Measurements from ENCODE around the gene CDK5RAP2.

Gene CDK5RAP2

DNA sequence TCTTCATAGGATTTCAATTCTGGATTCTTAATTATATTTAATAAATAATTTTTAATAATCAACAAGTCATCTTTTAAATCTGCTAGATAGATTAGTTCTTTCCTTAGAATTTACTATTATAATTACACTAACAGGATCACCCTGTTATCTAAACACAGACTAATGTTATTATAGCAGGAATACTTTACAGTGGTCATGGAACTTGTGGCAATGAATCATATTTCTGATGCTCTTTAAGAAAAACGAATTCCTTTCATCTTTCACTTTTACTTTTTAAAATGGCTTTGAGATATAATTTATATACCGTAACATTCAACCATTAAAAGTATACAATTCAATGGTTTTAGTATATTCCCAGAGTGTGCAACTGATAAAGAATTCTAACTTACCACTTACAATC, 29.7 kb upstream of the CDK5RAP2 start:
- no peak overlapping the region for H3K27ac ChIP-seq (replicated peaks)
- no peak overlapping the region for H3K4me3 ChIP-seq (replicated peaks; ENCODE audit: insufficient read depth, low read length)
- TF ChIP-seq, protein P1, sequence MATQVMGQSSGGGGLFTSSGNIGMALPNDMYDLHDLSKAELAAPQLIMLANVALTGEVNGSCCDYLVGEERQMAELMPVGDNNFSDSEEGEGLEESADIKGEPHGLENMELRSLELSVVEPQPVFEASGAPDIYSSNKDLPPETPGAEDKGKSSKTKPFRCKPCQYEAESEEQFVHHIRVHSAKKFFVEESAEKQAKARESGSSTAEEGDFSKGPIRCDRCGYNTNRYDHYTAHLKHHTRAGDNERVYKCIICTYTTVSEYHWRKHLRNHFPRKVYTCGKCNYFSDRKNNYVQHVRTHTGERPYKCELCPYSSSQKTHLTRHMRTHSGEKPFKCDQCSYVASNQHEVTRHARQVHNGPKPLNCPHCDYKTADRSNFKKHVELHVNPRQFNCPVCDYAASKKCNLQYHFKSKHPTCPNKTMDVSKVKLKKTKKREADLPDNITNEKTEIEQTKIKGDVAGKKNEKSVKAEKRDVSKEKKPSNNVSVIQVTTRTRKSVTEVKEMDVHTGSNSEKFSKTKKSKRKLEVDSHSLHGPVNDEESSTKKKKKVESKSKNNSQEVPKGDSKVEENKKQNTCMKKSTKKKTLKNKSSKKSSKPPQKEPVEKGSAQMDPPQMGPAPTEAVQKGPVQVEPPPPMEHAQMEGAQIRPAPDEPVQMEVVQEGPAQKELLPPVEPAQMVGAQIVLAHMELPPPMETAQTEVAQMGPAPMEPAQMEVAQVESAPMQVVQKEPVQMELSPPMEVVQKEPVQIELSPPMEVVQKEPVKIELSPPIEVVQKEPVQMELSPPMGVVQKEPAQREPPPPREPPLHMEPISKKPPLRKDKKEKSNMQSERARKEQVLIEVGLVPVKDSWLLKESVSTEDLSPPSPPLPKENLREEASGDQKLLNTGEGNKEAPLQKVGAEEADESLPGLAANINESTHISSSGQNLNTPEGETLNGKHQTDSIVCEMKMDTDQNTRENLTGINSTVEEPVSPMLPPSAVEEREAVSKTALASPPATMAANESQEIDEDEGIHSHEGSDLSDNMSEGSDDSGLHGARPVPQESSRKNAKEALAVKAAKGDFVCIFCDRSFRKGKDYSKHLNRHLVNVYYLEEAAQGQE (IDR thresholded peaks at IDR 0.05; ENCODE audit: insufficient replicate concordance, low read depth) = no peak
- TF ChIP-seq GABPA (IDR thresholded peaks at IDR 0.05; ENCODE audit: low read depth) = no peak
- TF ChIP-seq POLR2AphosphoS5 (IDR thresholded peaks at IDR 0.05; ENCODE audit: low read depth) = no peak
- TF ChIP-seq, protein P2, sequence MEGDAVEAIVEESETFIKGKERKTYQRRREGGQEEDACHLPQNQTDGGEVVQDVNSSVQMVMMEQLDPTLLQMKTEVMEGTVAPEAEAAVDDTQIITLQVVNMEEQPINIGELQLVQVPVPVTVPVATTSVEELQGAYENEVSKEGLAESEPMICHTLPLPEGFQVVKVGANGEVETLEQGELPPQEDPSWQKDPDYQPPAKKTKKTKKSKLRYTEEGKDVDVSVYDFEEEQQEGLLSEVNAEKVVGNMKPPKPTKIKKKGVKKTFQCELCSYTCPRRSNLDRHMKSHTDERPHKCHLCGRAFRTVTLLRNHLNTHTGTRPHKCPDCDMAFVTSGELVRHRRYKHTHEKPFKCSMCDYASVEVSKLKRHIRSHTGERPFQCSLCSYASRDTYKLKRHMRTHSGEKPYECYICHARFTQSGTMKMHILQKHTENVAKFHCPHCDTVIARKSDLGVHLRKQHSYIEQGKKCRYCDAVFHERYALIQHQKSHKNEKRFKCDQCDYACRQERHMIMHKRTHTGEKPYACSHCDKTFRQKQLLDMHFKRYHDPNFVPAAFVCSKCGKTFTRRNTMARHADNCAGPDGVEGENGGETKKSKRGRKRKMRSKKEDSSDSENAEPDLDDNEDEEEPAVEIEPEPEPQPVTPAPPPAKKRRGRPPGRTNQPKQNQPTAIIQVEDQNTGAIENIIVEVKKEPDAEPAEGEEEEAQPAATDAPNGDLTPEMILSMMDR (IDR thresholded peaks at IDR 0.05; ENCODE audit: insufficient read depth, low read length) = no peak
- no peak for TF ChIP-seq SPI1 (IDR thresholded peaks at IDR 0.05; ENCODE audit: borderline replicate concordance, low read depth)
- DNase-seq (ENCODE audit: low read depth in 1 of 2, low spot score in 1 of 2) = no peak
- no peaks in the 10 kb centered on the region for H3K27me3 ChIP-seq (ENCODE audit: insufficient read depth, poor library complexity, severe bottlenecking)

DNA sequence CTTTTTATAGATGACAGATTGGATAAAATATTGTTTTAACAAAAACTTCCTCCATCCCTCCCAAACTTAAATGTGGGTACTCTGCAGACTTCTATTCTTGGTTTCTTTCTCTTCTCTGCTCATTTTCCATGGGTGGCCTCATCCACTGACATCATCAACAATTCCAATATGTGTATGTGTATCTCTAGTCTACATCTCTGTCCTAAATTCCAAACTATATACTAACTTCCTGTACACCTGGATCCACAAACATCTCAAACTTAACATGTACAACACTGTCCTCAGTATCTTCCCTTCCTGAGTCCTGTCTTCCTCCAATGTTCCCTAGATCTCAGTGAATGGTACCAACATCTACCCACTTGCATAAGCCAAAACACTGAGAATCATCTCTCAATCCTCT, 28.5 kb upstream of the CDK5RAP2 start:
- no peak overlapping the region for H3K27ac ChIP-seq (replicated peaks)
- TF ChIP-seq GABPA (IDR thresholded peaks at IDR 0.05; ENCODE audit: low read depth) (no peak), POLR2AphosphoS5 (IDR thresholded peaks at IDR 0.05; ENCODE audit: low read depth) (no peak), SPI1 (IDR thresholded peaks at IDR 0.05; ENCODE audit: borderline replicate concordance, low read depth) (no peak)
- TF ChIP-seq, protein P2 (IDR thresholded peaks at IDR 0.05; ENCODE audit: insufficient read depth, low read length) = no peak
- TF ChIP-seq, protein P1 (IDR thresholded peaks at IDR 0.05; ENCODE audit: insufficient replicate concordance, low read depth) = no peak
- DNase-seq (ENCODE audit: low read depth in 1 of 2, low spot score in 1 of 2) = no peak
- no peak overlapping the region for H3K4me3 ChIP-seq (replicated peaks; ENCODE audit: insufficient read depth, low read length)
- no peaks in the 10 kb centered on the region for H3K27me3 ChIP-seq (ENCODE audit: insufficient read depth, poor library complexity, severe bottlenecking)

DNA sequence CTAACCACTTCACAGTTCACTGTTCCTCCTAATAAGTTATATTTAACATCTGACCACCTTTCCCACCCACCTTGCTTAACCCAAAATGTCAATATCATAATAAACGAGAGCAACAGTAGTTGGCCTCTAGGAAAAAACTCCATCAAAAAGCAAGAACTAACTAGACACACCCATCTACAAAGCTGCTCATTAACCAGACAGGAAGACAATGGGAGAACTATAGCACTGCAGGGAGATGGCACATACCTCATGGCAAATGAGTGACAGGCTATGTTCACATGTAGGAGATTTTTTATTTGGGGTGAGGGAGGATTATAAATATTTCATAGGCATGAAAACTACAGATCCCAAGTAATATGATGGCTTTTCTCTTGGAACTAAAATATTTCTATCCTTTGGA, 23.6 kb upstream of the CDK5RAP2 start:
- H3K27me3 ChIP-seq (ENCODE audit: insufficient read depth, poor library complexity, severe bottlenecking) = no peaks in the 10 kb centered on the region
- H3K27ac ChIP-seq (replicated peaks) = no peak overlapping the region
- no peak for DNase-seq (ENCODE audit: low read depth in 1 of 2, low spot score in 1 of 2)
- no peak for TF ChIP-seq GABPA (IDR thresholded peaks at IDR 0.05; ENCODE audit: low read depth)
- TF ChIP-seq, protein P2 (IDR thresholded peaks at IDR 0.05; ENCODE audit: insufficient read depth, low read length) = no peak
- TF ChIP-seq POLR2AphosphoS5 (IDR thresholded peaks at IDR 0.05; ENCODE audit: low read depth) = no peak
- TF ChIP-seq SPI1 (IDR thresholded peaks at IDR 0.05; ENCODE audit: borderline replicate concordance, low read depth) = no peak
- TF ChIP-seq, protein P1 (IDR thresholded peaks at IDR 0.05; ENCODE audit: insufficient replicate concordance, low read depth) = no peak
- no peak overlapping the region for H3K4me3 ChIP-seq (replicated peaks; ENCODE audit: insufficient read depth, low read length)
